HG02759 (cell line): ENCODE results near the gene SLC66A3.

ENCODE experiments used
- ATAC-seq: cut with Tn5 transposase; IDR thresholded peaks from one replicate; pipeline ENCODE4 v1.9.1; 2021; ENCODE audit warnings: mild to moderate bottlenecking, moderate library complexity; ENCODE audit not compliant: unreplicated experiment

SLC66A3 gene

DNA sequence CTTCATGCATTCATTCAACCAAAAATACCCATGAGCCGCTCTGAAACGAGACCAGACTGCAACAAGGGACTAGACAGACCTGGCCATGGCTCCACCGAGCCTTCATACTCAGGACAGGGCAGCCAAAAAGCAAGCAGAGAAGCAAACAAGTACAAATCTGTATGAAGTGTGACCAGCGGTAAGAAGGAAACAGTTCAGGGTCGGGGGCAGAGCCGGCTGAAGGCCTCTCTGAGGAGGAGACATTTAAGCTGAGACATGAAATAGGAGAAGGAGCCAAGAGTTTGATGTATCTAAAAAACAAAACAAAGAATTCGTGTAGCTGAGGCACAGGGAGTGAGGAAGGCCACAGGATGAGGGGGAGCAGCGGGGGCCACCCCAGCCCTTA, 21.3 kb upstream of the SLC66A3 start:
- no peak for ATAC-seq

GRCh38 chr2:11134349-11134748, 20.9 kb upstream of the SLC66A3 start:
- ATAC-seq, result no peak

- no peak for ATAC-seq
Measured at GRCh38 chr2:11140492-11140891, 14.8 kb upstream of the SLC66A3 start.

- ATAC-seq, result no peak
Measured at GRCh38 chr2:11141319-11141718, 13.9 kb upstream of the SLC66A3 start.

DNA sequence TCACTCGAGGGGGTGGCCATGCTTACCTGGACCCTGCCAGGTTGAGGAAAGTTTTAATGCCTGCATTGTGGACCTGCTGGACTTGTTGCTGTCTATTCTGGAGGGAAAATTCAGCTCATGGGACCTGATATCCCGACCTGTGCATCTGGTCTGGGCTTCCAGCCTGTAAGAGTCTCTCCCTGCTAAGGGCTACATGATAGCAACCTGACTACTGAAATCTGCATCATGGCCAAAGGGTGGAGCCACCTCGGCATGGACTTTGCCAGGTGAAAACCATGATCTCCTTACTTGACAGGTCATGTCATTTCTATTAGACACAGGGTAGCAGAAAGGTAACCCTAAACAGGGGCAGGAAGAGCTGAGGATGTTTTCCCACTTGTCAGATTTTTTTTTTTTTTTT, 12.9 kb upstream of the SLC66A3 start:
- no peak for ATAC-seq

DNA sequence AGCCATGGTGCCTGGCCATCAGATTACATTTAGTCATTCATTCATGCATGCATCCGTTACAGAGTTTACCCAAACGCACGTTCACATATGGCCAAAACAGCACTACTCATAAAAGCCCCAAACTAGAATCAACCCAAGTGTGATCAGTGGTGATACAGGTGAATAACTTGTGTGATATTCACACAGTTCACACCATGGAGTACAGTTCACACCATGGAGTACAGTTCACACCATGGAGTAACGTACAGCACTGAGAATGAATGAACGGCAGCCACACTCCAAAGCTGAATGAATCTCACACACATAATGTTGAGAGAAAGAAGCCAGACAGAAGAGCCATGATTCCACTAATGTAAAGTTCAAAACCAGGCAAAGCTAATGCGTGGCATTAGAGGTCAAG, 12.3 kb upstream of the SLC66A3 start:
- ATAC-seq, result no peak

DNA sequence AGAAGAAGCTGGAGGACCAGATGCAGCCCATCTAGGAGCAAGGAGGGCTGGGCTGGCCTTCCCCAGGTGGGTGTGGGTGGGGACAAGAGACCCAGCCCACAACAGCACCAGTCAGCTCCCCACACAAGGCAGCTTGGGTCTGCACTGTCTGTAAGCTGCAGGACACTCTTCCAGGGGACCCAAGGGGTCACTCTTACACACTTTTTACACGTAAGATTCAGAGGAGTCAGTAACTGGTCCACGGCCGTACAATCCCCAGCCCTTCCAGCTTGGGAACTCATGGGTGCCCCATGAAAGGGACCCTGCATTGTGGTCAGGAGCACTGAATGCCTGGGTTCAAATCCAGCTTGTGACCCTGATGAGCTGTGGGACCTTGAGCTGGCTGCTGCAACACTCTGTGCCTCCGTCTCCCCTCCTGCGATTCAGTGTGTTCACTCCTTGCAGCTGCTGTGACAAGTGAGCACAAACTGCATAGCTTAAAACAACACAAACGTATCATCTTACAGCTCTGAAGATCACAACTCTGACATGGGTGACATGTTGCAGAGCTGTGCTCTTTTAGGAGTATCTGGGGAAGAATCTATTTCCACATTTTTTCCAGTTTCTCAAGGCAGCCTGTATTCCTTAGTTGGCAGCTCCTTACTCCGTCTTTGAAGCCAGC, 11.1 kb upstream of the SLC66A3 start:
- ATAC-seq, result no peak

GRCh38 chr2:11144738-11145079, 10.6 kb upstream of the SLC66A3 start:
- no peak for ATAC-seq

DNA sequence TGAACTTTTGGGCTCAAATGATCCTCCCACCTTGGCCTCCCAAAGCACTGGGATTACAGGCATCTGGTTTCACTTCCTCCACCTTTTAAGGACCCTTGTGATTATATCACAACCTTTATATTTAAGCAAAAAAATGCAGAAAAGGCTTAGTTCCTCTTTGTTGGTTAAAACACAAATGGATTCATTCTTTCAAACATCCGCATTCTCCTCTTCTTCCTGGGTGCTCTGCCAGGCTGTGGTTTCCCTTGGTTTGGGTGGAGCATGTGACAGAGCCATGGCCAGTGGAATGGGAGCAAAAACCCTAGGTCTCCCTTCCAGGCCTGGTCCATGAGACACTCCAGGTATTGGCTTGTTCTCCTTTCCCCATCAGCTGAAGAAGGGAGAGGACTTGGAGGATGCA, 9.9 kb upstream of the SLC66A3 start:
- no peak for ATAC-seq

- no peak for ATAC-seq
Measured at GRCh38 chr2:11146076-11146475, 9.2 kb upstream of the SLC66A3 start.

- ATAC-seq, result no peak
Measured at GRCh38 chr2:11147263-11147662, 8.0 kb upstream of the SLC66A3 start.

GRCh38 chr2:11152591-11152990, 2.7 kb upstream of the SLC66A3 start:
- no peak for ATAC-seq

GRCh38 chr2:11154016-11154922, 998 bp upstream of the SLC66A3 start:
- peak; percentile 17 for ATAC-seq

DNA sequence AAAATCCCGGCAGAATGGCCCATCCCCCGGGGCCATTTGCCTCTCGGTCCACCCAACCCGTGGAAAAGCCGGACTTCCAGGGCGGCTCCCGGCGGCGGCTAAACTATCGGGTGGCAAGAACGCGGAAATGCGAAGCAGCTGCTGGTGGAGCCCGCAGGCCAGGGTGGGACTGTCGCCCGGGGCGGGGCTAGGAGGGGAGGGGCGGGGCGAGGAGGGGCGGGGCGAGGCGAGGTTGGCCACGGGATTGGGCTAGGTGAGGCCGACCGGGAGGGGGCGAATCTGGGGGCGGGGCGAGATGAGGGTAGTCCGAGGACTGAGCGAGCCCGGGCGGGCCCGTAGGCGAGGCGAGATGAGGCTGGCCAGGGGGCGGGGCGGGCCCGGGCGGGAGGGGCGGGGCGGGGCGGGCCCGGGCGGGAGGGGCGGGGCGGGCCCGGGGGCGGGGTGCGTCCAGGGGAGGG, 315 bp upstream of the SLC66A3 start:
- peak; percentile 68 for ATAC-seq

DNA sequence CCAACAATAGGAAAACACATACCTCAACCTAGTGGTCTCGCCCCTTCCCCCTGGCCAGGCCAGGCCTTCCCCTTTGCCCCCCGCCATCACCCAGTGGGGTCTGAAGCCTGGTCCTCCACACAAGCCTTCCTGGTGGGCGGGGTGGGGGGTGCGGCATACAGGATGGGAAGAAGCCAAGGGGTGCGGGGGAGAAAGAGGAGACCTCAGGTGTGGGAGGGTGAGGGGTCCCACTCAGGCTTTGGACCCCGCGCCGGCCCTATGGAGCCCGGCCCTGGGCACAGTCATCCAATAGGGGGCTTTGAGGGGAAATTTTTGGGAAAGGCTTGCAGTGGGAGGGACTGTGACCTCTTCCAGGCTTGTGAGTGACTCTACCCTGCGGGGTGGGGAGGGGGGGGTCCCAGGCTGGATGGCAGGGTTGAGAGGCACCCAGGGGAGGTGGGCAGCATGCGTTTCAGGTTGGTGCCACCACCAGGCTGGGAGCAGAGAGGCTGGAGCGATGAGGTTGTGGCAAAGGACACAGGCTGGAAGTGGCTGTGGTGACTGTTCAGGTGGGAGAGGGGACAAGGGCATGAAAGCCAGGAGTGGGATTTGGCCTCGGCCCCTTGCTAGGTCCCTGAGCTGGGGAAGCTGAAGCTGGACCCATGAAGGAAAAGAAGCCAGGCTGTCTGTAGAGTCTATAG, 1.3 kb downstream of the SLC66A3 start:
- ATAC-seq, result no peak

- ATAC-seq, result no peak
Measured at GRCh38 chr2:11157296-11157695, 2.0 kb downstream of the SLC66A3 start.

- no peak for ATAC-seq
Measured at GRCh38 chr2:11157731-11158130, 2.5 kb downstream of the SLC66A3 start.

DNA sequence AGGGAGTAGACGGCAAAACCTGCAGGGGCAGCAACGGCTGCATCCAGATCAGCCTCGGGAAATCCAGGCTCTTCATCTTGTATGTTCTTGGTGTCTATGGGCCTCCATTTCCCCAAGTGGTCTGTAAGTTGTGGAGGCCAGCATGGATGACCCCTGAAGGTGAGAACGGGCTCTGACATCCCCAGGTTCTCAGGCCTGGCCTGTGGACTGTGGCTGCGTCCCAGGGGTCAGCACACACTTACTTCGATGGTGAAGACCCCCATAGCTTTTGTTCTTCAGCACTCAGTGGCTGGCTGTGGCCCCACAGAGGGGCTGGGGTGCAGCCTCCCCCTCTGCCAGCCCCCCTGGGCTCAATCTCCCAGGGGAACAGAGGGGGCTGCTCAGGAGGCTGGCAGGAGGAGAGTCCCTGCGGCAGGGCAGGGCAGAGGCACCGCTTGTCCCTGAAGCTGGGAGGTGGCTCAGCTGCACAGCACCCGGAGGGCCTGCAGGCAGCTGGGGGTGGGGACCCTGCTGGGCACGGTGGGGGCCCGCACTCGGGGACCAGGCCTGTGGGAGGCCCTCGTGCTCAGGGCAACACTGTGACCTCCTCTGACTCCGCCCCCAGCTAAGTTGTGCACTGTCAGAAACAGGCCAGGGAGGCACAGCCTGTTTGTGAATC, 3.8 kb downstream of the SLC66A3 start:
- no peak for ATAC-seq

- no peak for ATAC-seq
Measured at GRCh38 chr2:11159574-11160170, 4.4 kb downstream of the SLC66A3 start.

- ATAC-seq, result no peak
Measured at GRCh38 chr2:11160256-11160655, 5.0 kb downstream of the SLC66A3 start.
